T-helper 2 cell treated with Interferon-gamma antibody and Interleukin-4, amounts not matched to agents 100 ng/mL and 5 ng/mL, for 36 hours (primary cell): ENCODE data around the gene IL1RAPL2. TPM values are rescaled to one million over a fixed set of nuclear protein-coding genes. Genes with fewer than 3 reads are reported as not detected.
"Not testable (repeated sequence)": the region's sequence is repeated elsewhere in the genome, so short reads cannot be mapped to it uniquely, and the experiment has no call there.

ENCODE experiments used
- intact Hi-C: fragments of 100-400 bp; cut with micrococcal nuclease; formaldehyde crosslinking; loops from one replicate; pipeline ENCODE4 v1.15.1; 2023
- total RNA-seq: library from RNA; stranded (reverse); gene quantifications from 2 replicates; pipeline ENCODE4 v1.2.3, GENCODE V29; 2022

The IL1RAPL2 gene
- total RNA-seq: not detected in 2 replicates

DNA sequence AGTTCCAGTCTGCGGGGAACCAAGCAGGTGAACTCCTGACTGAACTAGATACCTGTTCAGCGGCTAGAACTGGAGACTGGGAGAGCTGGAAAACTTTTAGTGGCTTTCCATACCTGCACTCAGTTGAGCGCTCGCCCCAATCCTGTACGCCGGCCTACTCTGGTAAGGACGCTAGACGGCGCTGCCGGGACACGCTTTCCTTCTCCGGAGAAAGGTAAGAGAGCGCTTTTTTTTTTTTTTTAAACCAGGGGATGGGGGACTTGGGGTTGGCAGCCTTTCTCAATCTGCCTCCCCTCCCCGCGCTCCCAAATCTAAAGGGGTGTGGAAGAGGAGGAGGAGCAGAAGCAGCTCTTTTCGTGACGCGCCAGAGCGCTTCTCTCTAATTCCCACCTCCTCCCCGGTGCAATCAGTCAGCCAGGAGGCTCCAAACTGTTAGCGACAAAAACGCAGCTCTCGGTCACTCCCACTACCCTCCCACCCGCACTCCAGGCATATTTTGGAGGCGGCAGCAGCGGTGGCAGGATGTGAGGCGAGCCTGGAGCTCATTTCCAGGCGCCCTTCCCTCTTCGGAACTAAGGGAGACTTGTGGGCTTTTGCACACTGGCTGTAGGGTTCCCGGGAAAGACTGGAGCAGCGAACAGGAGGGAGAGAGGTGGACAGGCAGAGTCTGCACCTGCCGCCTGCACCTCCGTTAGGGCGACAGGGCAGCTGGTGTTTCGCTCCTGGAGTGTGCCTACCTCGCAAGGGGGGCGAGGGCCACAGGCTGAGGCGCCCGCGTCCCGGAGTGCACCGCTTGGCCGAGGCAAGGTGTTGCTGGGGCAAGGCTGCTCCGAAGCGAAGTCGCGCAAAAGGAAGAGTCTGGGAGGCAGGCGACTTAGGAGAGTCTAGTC lies at the start of gene IL1RAPL2:
IL1RAPL2 (plus strand) TSS at position 409 of the 890 bp plus-strand sequence.
- intact Hi-C loops: loop anchor here (2.0 kb wide), 1 partner anchor 357 kb away; no protein-coding TSS in a partner anchor

DNA sequence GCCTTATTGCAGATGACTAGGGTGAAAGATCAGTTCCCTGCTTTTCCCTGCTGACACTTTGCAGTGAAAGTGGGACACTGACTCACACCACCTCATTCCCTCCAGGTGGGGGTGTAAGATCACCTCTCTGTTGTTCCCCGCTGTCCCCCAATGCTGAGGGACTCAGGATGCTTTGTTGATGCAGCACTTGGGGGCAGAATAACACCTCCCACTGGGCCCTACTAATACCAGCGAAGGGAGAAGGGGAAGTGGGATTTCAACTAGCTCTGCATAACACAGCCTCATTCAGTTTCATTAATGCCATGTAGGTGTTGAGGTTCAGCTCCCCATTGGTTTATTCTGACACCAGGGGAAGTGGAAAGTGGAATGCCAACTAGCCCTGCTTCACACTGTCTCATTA lies 43.6 kb upstream of the IL1RAPL2 start:
- intact Hi-C loops: no loop called here

DNA sequence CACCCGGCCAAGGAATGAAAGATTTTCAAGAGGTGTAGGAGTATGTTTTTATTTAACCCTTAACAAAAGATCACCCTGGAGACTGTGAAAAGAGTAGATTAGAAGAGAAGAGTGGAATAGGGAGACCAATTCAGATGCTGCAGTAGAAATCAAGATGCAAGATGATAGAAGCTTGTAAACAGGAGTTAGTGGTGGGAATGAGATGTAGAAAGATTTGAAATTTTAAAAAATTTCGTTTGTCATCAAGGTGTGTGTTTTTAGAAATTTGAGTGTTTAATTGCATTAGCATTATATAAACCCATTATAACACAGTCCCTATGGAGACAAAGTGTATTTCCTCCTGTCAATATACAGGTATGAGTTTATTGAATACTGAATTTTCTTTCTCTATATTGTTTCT lies 42.1 kb upstream of the IL1RAPL2 start:
- intact Hi-C loops: no loop called here

DNA sequence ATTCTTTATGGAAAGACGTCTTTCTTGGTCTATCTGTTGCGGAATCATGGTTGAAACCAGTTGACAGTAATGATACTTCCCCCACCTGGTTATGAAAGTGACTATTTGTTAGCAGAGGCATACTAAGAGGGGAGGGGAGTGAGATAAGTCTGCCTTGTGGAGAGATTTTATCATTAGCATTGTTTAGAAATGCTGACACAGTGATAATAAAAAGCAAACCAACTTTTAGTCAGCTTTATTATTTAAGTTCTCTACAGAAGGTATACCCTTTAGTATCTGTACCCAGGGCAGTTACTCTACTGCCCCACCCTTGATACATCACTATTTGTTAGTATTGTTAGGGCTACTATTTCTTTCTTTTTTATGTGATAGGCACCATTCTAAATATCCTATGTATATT lies 26.9 kb upstream of the IL1RAPL2 start:
- intact Hi-C loops: no loop called here

DNA sequence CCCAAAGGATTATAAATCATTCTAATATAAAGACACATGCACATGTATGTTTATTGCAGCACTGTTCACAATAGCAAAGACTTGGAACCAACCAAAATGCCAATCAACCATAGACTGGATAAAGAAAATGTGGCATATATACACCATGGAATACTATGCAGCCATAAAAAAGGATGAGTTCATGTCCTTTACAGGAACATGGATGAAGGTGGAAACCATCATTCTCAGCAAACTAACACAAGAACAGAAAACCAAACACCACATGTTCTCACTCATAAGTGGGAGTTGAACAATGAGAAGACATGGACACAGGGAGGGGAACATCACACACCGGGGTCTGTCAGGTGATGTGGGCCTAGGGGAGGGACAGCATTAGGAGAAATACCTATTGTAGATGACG lies 23.6 kb upstream of the IL1RAPL2 start:
- intact Hi-C loops: not testable (repeated sequence)

DNA sequence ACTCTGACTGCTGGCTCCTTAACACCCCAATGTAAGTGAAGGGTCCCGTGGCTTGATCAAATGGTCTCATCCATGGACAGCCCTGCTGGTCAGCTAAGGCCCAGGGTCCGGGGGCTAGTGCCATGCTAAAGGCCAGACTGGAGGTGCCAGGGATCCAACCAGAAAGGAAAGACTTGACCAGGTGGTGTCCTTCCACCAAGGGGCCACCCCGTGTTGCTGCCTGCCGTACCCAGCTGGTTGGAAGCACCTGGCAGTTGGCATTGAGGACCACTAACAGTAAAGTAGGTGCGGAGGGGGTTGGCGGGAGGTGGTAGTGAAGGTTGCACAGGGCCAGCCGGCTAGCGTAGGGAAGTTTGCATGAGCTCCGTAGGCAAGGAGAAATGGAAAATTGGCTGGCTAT lies 1.7 kb upstream of the IL1RAPL2 start:
- intact Hi-C loops: loop anchor here (2.0 kb wide), 1 partner anchor 358 kb away; no protein-coding TSS in a partner anchor

DNA sequence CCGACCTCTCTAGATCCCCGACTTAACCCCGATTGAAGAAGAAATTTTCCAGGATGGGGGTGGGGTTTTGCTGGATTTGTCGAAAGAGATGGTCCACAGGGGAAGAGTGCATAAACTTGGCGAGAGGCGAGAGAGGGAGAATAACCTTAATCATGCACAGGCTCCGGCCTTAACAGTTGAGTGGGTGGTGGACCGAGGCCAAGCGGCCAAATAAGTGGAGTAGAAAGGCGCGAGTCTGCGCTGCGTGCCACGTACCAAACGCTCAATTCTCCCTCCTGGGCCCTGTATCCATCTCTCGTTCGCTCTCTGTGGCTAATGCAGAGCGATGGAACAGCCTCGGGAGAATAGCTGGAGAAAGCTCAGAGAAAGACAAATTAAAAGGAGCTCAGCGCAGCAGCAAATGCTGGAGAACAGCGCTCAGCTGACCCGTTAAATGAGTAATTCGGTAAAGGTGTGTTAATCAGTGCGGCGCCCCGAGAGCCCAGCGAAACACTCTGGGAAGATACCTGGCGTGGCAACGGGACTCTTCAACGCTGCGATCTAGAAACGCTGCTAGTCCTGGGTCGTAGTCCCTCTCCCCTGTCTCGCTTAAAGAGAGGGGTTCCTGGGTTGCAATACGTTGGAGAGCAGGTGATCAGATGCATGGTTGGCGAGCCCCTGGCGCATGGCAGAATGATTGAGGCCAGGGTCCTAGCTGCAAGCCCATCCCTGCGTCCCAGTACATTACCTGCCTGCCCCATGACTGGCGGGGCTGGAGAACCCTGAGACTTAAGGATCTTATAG lies 887 bp upstream of the IL1RAPL2 start:
- intact Hi-C loops: loop anchor here (2.0 kb wide), 1 partner anchor 358 kb away; no protein-coding TSS in a partner anchor

DNA sequence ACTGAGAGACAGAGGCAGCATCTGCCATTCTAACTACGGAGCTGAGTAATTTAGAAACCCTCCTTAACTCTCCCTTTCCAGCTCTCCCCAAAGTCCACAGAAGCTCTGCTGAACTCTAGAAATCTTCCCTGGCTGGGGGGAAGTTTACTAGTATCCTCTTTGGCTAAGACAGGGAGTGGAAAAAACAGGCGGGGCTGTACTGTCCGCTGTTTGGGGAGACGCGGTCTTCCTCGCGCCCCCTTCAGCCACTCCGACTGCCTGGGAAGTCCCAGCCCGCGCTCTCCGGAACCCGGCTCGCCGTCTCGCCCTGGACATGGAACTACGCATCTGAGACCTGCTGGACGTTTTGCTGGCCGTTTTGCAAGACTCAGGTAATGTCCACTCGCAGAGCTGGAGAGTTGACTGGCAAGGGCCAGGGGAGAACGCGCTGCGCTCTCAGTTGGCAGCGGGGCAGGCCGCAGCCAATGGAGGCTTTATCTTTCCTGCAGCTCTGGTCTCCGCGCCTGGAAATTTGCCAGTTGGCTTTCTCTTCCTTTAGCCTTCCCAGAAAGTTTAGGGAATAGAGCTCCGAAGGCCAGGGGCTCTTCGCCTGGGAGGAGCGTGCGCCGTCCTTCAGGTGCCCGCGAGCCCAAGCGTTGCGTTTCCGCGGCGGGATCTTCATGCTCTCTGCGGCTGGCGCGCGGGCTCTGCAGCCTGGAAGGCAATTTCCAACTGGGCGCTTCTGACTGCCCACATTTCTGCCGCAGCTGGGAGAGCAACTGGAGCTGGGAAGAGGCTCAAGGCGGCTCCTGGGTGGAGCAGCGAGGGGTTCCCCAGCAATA lies 892 bp downstream of the IL1RAPL2 start:
- intact Hi-C loops: no loop called here

DNA sequence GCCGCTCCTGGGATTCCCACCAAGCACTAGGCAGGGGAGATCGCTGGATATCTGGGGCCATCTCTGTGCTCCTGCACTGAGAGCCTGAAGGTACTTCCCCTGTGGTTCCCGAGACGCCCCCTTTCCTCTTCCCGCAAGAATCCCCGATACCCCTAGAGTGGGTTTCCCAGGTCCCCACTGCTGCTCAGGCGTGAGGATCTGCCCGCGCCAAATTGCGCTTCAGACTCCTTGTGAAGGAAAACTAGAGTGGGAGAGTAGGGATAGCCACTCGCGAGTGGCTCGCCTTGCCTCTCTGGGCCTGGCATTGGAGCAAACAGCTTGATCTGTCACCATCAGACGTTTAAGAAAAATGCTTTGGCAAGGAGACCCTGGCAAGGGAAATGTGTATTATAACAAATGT lies 1.5 kb downstream of the IL1RAPL2 start:
- intact Hi-C loops: no loop called here

DNA sequence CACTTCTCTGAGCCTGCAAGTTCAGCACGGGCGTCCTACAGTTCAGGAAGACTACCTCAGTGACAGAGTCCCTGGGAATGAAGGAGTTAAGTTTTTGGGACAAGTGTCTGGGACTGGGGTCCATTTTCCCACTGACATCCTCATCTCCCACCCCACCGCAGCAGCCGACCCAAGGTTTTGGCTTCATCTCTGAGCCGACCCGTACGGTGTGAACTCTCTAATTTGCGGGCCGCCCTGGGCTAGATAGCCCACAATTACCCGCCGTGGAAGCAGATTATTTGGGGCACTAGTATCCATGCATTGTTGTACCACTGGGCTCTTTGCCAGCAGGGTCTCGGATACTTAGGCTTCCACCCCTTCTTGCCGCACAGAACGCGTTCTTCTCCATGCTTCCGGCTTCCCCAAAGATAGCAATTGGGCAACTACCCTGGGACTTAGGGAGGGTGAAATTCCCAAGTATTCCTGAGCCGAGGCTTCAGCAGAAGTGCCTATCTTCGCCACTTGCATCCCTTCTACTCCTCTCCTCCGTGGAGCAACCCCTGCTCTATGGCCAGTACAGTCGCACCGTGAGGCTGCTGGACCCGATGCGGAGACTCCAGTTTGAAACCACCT lies 2.4 kb downstream of the IL1RAPL2 start:
- intact Hi-C loops: no loop called here

DNA sequence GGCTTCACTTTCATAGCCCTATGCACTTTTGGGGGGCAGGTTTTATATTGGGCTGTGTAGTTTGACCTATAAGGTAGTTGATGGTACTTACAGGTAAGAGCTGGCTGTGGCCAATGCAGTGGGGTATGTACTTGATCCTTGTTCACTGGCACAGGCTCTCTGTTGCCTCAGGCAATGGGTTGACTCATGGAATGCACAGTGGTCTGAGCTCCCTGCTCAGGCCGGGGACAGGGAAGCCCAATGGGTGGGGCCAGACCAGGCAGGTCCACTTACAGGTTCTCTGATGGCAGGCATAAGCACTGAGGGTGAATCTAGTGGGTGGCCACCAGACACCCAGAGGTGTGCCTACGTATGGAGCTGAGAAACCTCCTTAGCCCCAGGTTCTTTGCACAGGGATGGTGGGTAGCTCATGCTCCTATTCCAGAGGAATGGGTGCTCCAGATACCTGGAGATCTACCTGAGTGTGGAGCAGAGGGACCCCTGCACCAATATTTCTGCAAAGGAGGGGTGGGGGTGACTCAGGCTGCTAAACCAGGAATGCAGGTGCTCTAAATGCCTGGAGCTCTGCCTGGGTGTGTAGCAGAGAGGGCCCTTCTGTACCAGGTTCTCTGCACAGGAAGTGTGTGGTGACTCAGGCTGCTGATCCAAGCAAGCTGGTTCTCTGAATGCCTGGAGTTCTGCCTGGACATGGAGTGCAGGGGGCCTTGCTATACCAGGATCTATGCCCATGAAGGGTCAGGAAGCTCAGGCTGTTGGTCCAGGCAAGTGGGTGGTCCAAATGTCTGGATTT lies 52.3 kb downstream of the IL1RAPL2 start:
- intact Hi-C loops: no loop called here

DNA sequence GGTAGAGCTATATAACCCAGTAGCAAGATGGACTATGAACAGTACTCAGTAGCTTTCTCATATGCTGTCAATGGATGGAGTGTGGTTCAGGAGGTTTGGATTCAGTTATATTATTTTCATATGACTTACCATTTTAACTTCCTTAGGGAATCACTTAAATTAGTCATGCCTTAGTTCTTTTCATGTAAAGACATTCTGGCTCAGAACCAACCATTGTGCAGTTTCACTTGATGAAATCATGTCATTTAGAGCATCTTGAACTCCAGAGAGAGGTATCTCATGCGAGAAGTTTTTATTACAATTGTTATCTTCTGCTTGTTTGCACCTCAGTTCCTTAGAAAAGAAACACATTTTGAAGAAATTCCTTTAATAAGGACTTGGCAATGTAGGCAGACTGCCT lies 55.8 kb downstream of the IL1RAPL2 start:
- intact Hi-C loops: no loop called here

DNA sequence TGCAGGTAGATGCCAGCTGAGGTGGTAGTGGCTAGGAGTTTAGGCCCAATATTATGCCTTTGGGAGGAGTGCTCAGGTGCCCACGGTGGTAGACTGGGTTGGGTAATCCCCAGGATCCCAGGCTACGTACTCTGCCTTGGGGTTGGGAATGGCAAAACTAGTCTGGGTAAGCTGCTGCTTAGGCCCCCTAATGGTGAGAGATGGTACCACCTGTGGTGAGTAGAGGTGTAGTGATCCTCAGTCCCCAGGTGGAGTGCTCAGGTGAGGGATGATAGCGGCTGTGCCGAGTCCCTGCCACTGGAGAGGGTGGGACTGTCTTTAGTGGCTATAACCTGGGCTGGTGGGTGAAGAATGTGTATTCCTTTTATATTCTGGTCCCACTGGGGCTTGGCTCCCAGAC lies 75.2 kb downstream of the IL1RAPL2 start:
- intact Hi-C loops: no loop called here

DNA sequence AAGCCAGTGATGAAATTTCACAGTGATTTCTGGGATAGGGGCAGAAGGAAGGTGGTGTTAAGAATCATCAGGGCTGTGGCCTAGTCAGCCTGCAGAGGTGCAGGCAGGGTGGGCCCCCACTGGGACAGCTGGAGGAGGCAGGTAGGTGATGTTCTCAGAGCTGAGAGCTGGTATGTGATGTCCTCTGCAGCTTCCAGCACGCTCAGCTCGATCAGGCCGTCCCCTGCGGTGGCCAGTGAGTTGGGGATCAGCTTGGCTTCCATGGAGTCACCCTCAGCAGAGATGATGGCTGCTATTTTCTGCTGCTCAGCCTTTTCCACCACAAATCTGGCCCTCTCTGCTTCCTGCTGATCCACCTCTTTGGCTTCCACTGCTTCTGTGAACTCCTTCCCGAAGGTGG lies 81.1 kb downstream of the IL1RAPL2 start:
- intact Hi-C loops: no loop called here

DNA sequence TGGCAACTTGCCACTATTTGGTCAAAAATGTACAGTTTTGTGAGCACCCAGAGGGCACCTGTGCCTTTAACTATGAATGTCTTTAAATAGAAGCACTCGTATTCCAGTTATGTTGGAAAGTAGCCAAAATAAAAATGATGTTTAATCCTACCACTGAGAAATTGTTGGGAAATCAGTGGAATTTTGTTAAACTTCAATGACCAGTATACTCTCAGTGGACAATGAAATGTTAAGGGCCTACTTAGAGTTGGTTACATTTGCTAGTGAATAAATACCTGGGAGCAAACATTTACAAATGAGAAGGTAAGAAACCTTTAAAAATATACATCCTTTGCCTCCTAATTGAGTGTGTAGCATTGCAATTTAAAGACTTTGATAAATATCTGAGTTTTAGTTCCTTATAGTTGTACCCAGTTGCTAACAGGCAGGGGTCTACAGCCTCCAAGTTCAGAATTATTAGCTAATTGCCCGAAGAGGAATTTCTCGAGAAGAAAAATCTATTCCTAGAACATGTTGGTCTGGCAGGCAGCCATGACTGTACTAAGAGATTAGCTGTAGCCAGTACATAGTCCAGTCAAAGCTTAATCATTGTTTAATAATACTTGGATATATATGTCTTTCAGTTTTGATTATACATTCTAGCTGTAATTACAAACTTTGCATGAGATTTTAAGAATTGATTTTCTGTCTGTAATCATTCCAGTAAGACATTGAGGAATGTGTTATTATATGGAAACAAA lies 93.2 kb downstream of the IL1RAPL2 start:
- intact Hi-C loops: no loop called here

DNA sequence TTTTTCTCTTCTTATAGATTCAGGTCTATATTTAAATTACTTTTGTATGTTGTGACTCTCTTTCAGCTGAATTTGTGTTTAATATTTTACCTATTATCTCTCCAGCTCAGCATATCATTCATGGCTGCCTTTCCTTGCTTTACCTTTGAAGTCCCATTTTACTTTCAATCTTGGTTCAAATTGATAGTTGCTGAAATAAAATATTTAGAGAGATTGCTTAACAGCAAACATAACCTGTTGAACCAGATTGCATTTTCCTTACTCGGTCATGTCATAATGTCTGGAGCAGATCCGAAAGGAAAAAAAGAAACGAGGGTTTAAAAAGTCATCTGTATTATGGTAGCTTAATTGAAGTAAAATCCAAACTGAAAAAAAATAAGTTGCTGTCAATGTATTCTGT lies 94.1 kb downstream of the IL1RAPL2 start:
- intact Hi-C loops: no loop called here

DNA sequence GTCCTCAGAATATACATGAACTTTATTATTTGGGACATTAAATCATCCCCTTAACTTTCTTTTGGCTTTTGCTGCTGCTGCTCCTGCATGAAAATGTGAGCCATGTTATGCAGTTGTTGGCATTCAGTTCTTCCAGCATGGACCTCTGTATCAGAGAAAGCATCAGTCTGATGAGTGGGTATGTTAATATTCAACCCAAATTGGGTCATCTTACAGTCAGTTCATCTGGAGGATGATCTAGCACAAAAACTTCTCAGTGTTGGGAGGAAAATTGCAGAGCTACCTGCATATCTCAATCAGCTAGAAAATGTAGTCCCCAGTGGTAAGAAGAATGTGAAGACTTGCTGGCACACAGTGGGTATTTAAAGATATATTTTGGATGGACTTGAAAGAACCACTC lies 96.7 kb downstream of the IL1RAPL2 start:
- intact Hi-C loops: no loop called here

DNA sequence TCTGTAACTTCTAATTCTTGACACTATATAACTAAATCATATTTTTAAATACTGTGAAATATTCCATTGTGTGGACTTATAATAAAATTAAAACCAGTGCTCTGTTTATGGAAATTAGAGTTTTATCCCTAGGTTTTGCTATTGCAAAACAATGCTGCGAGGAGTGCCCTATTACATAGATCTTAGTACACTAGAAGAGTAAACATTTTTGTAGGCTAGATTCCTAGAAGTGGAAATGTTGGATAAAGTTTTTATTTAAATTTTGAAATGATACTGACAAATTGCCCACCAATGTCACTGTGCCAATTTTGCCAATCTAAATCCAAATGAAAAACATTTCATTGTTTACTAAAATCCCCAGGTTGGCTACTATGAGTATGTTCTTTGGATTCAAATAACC lies 99.7 kb downstream of the IL1RAPL2 start:
- intact Hi-C loops: no loop called here

DNA sequence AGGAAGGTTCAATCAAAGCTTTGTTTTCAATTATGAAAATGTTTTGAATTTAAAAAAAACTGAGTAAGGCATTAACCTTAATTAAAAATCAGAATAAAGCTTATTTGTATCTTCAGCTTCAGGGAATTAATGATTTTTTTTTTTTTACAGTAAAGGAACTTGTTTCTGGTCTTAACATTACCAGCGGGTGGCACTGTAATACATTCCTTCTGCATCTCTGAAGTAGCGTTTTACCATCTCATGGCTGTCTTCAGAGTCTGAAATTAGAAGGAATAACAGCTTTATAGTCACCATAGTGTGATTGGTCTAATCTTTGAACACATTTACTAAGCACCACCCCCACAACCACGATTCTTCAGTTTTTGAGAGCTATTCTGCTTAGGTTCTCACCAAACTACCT lies 102.6 kb downstream of the IL1RAPL2 start:
- intact Hi-C loops: no loop called here

DNA sequence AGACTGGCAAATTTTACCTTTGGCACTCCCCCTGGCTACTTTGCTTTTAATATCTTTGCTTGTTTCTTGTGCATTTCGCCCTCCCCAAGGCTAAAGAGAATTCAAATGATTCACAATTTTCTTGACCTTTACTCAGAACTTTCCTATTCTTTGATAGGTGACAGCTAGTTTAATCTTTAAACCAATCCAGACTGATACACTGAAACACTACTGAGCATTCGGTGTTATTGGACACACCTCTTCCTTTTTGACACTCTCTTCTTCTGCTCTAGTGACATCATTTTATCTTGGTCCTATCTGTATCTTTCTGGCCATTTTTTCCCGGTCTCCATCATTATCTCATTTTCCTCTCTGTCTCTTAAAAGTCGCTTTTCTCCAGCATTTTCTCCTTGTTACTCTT lies 103.1 kb downstream of the IL1RAPL2 start:
- intact Hi-C loops: no loop called here
